Measurements from ENCODE around the gene OSBPL6. TPM values are rescaled to one million over a fixed set of nuclear protein-coding genes. Genes with fewer than 3 reads are reported as not detected.

OSBPL6 gene
- total and polyA plus RNA-seq, 9 of the 15 experiments (the other 6 are each of a cell fraction or from before 2014, with no cell fraction given), result 3.4 to 12.7 (median 9.3) TPM

DNA sequence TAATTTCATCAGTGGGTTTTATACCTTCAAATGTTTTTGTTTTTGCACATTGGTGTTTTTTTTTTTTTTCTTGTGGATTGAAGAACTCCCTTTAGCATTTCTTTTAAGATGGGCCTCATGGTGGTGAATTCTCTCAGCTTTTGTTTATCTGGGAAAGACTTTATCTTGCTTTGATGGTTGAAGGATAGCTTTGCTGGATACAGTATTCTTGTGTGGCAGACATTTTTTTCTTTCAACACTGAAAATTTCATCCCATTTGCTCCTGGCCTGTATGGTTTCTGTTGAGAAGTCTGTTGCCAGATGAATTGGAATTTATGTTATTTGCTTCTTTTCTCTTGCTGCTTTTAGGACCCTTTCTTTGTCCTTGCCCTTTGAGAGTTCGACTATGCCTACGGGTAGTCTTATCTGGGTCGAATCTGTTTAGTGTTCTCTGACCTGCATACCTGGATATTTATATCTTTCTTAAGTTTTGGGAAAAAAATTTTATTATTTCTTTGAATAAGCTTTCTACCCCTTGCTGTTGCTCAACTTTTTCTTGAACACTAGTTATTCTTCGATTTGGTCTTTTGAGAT is 231.0 kb downstream of the OSBPL6 start:
- Histone ChIP-seq H3K9me3 (replicated peaks; ENCODE audit: control insufficient read depth, insufficient read depth, low read depth, low read length) (no peaks in the 10 kb centered on the region), H3K79me2 (ENCODE audit: control insufficient read depth, insufficient read depth, low read length) (no peaks in the 10 kb centered on the region), H3K36me3 (ENCODE audit: control insufficient read depth, insufficient read depth, low read length) (peaks cover 29% of the 10 kb centered on the region; the same call in 1 of the 3 replicates), H3K27ac (ENCODE audit: extremely low read depth, low read depth, low read length) (no peak overlapping the region), H3K4me3 (no peak overlapping the region), H4K20me1 (replicated peaks; ENCODE audit: control insufficient read depth, insufficient read depth, low read length) (no peaks in the 10 kb centered on the region), H3K4me1 (replicated peaks in 1 of 2; ENCODE audit: control insufficient read depth in 2 of 2, insufficient read depth in 2 of 2, low read length in 2 of 2) (peaks cover 18 to 23% of the 10 kb centered on the region in 2 experiments), H2AFZ (ENCODE audit: low read depth, low read length) (no peak overlapping the region), H3K9me1 (ENCODE audit: control insufficient read depth, insufficient read depth, low read length) (no peaks in the 10 kb centered on the region), H3K27me3 (ENCODE audit: control insufficient read depth in 2 of 2, insufficient read depth in 2 of 2, low read length in 2 of 2) (no peaks in the 10 kb centered on the region), H3K9ac (ENCODE audit: insufficient read depth in 1 of 2, low read depth in 2 of 2, low read length in 2 of 2) (no peak overlapping the region), H3K4me2 (ENCODE audit: insufficient read depth, low read length) (no peak overlapping the region)
- no peak for TF ChIP-seq SNRNP70 (optimal IDR thresholded peaks at IDR 0.05; ENCODE audit: low read depth, low read length)
- no peak for TF ChIP-seq KLF1 (tag; IDR thresholded peaks at IDR 0.05)
- TF ChIP-seq GTF2A2 (tag; IDR thresholded peaks at IDR 0.05), result no peak
- no peak for TF ChIP-seq POLR2G (IDR thresholded peaks at IDR 0.05; ENCODE audit: low read depth, low read length)
- TF ChIP-seq ZC3H8 (IDR thresholded peaks at IDR 0.05), result no peak
- no peak for TF ChIP-seq RNF2 (IDR thresholded peaks at IDR 0.05)
- TF ChIP-seq, protein P1, sequence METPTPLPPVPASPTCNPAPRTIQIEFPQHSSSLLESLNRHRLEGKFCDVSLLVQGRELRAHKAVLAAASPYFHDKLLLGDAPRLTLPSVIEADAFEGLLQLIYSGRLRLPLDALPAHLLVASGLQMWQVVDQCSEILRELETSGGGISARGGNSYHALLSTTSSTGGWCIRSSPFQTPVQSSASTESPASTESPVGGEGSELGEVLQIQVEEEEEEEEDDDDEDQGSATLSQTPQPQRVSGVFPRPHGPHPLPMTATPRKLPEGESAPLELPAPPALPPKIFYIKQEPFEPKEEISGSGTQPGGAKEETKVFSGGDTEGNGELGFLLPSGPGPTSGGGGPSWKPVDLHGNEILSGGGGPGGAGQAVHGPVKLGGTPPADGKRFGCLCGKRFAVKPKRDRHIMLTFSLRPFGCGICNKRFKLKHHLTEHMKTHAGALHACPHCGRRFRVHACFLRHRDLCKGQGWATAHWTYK (CRISPR knock-in tag; IDR thresholded peaks at IDR 0.05), result no peak
- TF ChIP-seq HDAC6 (IDR thresholded peaks at IDR 0.05; ENCODE audit: low read depth, low read length), result no peak
- TF ChIP-seq NCOA1 (IDR thresholded peaks at IDR 0.05; ENCODE audit: low read depth), result no peak
- no peak for TF ChIP-seq NFE2L1 (tag; IDR thresholded peaks at IDR 0.05; ENCODE audit: borderline replicate concordance, low read depth)
- in situ Hi-C loops (cut with MboI) (no loop called here), intact Hi-C loops (cut with micrococcal nuclease) (no loop called here)
- POLR2A ChIA-PET, result interaction anchor here (1.1 to 2.1 kb wide), 2 partner anchors 10 to 12 kb away, joined by 3 to 7 read pairs; no protein-coding TSS in a partner anchor
- ATAC-seq (no peak), FAIRE-seq (no peak), DNase-seq (ENCODE audit: extremely low read depth in 1 of 4, low spot score in 3 of 4) (no peak)
- CTCF ChIA-PET (ENCODE audit: low intra/inter-chr PET ratio), result no interaction called here
- BruUV-seq (replicated peaks), result no TSS peak
- WGBS (ENCODE audit: insufficient coverage, low coverage, missing lambda C conversion rate), result 27% methylated on average over 4 of the region's 4 CpGs
